Stimulated activated CD8-positive, alpha-beta memory T cell treated with anti-CD3 and anti-CD28 coated beads, Interleukin-15, amount 100 ng/mL, for 24 hours (primary cell): Measurements from ENCODE around the gene CD226.
"Not testable (repeated sequence)": the region's sequence is repeated elsewhere in the genome, so short reads cannot be mapped to it uniquely, and the experiment has no call there.

Experiments used
- DNase-seq: peaks from one replicate; pipeline ENCODE4 v3.0.0-alpha.2; 2020; ENCODE audit warnings: low read depth

The CD226 gene

GRCh38 chr18:69872661-69873060 is 75.0 kb downstream of the CD226 start:
- no peak for DNase-seq

DNA sequence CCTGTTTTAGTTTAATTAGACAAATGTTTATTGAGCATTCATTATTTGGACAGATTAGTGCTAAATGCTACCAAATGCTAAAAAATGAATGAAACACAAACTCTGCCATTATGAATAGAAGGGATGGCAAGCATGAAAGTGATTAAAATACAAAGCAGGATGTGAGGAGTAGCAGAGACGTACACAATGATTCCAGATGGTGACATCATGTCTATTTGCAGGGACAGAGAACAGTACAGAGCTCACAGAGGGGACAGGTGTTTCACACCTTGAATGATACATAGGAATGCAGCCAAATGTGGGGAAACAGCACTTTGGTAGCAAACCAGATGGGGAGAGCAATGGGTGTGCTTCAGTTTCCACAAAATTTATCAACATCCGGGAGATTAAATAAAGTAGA is 76.3 kb downstream of the CD226 start:
- no peak for DNase-seq

- DNase-seq = no peak
Observed at GRCh38 chr18:69870736-69871135, 76.9 kb downstream of the CD226 start.

DNA sequence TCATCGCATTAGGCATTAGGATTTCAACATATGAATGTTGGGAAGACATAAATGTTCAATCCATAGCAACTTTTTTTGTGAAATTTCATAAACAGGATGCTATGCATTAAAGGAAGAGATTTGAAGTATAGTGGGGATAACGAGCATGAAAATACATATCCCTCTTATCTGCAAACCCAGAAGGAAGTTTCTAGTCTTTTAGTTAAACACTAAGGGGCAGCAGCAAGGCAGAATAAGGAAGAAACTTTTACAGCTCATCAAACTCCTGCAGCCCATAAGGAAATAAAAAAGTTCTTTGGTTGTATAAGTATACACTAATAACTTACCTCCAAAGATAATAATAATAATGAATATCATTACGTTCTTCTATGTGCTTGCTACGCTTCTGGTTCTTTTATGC is 81.5 kb downstream of the CD226 start:
- no peak for DNase-seq

- no peak for DNase-seq
Observed at GRCh38 chr18:69865776-69866175, 81.9 kb downstream of the CD226 start.

DNA sequence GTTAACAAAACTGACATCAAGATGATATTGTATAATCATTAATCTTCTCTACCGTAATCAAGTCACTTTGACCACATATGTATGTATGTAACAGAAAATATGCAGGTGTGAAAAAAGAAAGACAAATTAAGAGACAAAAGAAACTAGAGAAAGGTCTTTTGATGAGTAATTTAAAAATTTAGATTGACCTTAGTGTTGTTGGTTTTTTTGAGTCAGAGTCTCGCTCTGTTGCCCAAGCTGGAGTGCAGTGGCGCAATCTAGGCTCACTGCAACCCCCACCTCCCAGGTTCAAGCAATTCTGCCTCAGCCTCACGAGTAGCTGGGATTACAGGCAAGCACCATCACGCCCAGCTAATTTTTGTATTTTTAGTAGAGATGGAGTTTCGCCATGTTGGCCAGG is 82.9 kb downstream of the CD226 start:
- DNase-seq = not testable (repeated sequence)

GRCh38 chr18:69858897-69859296 is 88.8 kb downstream of the CD226 start:
- no peak for DNase-seq

DNA sequence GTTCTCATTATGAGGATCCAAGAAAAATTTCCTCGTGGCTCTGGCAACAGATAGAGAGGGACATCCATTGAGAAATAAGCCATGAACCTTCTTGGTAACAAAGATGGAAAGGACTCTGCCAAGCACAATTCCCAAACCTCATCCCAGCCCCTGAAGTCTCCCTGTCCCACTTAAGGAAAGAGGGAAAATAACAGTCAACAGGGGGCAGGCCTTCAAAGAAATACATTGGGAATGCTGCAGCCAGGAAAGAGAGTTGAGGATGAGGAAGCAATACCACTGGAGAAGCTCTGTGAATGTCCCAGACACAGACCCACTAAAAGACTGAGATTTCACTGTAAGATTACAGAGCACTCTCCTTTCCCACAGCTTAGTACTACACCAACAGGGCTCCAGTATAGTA is 93.2 kb downstream of the CD226 start:
- DNase-seq = no peak

GRCh38 chr18:69853051-69853450 is 94.6 kb downstream of the CD226 start:
- no peak for DNase-seq

DNA sequence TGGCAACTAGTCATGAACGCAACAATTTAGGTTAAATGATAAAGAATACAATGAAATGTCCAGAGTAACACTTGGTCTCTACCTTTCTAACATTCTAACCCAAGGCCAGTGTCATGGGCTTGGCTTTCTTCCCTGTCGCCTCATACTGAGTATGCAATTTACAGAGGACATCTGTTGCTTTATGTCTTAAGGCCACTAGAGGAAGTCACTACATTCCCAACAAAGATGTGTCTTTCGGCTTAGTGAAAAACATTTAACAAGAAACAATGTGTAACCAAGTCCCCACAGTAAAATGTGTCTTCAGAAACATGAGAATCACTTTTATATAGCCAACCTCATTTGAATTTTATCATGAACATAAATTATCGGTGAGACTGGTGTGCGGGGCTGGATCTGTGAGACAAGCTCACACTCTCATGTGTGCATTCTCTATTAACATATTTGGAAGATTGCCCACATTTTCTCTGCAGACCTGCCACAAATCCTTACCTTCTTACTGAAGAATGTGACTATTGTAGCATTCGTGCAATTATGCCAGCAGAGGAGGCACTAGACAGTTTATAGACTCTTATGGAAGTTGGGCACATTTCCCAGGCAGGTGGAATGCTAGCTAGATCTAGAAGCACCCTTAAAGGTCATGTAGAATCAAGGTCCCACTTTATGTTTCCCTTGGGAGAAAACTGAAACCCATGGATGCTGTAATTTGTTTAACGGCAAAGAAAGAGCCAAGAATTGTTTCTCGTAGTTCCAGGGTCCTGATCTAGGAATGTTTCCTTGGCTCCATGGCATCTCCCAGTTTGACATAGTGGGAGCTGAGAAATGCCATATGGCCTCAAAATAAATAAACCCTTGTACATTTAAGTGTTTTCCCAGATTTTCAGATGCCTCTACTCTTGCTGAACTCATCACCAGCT is 101.8 kb downstream of the CD226 start:
- DNase-seq = no peak

DNA sequence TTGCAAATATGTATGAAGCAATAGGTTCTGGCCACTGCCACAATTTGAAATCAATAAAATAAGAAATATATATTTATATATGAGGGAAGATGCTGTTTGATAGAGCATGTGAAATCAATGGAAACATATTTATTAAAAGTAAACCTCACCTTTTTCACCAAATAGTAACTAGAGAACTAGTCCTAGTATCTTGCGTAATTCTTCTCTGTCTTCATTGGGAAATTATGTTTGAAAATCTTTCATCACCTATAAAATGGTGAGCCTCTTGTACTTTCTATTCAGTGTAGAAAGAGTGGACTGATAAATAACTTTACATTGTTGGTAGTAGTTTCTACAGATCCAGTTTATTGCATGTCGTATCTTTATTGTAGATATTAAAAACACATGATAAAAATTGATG is 103.0 kb downstream of the CD226 start:
- no peak for DNase-seq

- no peak for DNase-seq
Observed at GRCh38 chr18:69843015-69843414, 104.7 kb downstream of the CD226 start.

GRCh38 chr18:69841117-69841516 is 106.6 kb downstream of the CD226 start:
- no peak for DNase-seq

DNA sequence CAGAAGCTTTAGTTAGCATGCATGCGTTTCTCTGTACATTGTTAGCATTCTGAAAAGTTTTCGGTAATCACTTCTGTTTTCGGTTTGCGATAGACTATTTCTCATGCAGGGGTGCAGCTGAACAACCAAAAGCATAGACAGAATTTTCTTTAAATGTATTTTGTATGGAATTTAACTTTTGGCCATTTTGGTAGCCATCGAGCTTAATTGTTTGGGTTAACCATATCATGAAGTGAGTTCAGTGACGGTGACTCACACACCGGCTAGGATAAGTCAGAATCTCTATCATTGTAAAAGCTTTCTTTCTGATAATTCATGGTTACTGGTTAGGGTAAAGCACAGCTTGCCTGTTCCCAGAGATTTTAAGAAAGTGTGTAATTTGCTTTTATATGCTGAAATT is 107.2 kb downstream of the CD226 start:
- DNase-seq = no peak

DNA sequence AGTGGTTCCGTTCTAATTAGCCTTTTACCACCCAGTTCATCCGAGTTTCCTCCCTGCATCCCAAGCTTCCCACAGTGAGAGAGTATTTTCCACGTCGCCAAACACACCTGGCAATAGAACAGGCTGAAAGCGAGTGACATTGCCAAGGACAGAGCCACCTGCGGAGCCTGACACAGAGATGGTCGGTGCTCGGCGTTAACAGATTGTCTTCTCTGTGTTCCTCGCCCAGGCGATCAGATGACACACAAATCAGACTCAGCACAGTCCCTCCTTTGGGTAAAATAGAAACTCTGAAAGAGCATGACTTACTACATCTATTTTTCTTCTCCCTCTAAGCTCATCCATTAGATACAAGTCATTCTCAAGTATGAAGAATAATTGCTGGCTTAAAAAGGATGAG is 107.7 kb downstream of the CD226 start:
- no peak for DNase-seq

DNA sequence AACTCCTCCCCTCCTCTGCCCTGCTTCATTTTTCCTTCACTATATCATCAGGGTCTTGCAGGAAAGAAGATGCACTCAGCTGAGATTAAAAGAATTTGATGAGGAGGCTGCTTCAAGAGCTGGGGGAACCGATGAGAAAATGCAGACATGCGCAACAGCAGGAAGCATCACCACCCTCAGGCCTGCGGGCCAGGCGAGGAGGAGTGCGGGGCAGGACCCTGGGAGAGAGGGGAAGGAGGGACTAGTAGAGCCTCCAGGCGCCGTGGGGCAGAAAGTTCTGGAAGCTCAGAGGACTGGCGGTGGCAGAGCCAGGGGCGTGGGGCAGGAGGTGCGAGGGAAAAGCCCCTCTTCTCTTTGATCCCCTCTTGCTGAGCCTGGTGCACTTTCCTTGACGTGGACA is 108.2 kb downstream of the CD226 start:
- no peak for DNase-seq

GRCh38 chr18:69838620-69839411 is 108.9 kb downstream of the CD226 start:
- no peak for DNase-seq

- DNase-seq = no peak
Observed at GRCh38 chr18:69838003-69838402, 109.7 kb downstream of the CD226 start.

DNA sequence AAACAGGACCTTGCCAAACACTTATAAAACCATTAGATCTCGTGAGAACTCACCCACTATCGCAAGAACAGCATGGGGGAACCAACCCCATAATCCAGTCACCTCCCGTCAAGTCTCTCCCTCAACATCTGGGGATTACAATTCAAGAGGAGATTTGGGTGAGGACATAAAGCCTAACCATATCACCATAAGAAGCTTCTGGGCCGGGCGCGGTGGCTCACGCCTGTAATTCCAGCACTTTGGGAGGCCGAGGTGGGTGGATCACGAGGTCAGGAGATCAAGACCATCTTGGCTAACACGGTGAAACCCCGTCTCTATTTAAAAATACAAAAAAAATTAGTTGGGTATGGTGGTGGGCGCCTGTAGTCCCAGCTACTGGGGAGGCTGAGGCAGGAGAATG is 112.7 kb downstream of the CD226 start:
- not testable (repeated sequence) for DNase-seq

- no peak for DNase-seq
Observed at GRCh38 chr18:69830189-69830588, 117.5 kb downstream of the CD226 start.

- no peak for DNase-seq
Observed at GRCh38 chr18:69820538-69820937, 127.1 kb downstream of the CD226 start.

- no peak for DNase-seq
Observed at GRCh38 chr18:69819460-69819859, 128.2 kb downstream of the CD226 start.

DNA sequence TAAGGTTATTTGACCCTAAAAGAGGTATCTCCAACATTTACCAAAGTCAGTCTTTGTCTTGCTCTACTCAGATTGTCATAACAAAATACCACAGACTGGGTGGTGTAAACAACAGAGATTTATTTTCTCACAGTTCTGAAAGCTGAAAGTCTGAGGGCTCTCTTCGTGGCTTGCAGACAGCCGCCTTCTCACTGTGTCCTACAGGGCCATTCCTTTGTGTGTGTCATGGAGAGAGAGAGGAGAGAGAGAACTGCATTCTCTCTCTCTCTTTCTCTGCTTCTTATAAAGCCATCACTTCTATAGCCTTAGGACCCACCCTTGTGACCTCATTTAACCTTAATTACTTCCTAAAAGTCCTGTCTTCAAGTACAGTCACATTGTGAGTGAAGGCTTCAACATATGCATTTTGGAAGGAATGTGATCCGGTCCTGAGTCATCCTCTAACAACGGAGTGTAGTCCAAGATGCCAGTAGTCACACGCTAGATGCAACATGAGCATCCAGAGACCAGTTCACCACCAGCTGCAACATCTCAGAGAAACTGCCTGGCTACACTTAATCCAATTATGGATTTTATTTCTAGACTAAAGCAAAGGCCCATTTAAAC is 130.2 kb downstream of the CD226 start:
- no peak for DNase-seq
